Naive thymus-derived CD4-positive, alpha-beta T cell (primary cell): ENCODE measurements around the gene CCDC74A. TPM values are rescaled to one million over a fixed set of nuclear protein-coding genes. Genes with fewer than 3 reads are reported as not detected.
"Not testable (repeated sequence)": the region's sequence is repeated elsewhere in the genome, so short reads cannot be mapped to it uniquely, and the experiment has no call there.

ENCODE experiments used
- ATAC-seq: fragments of 150-1000 bp; cut with Tn5 transposase; 2 replicates; pipeline ENCODE4 v1.10.0; 2021; ENCODE audit warnings: mild to moderate bottlenecking, moderate library complexity
- CTCF ChIA-PET: fragments of 350-600 bp; sonication (Branson Sonifier 250); formaldehyde crosslinking; loops from one replicate; lab custom pipeline; 2021; ENCODE audit warnings: antibody characterized with exemption; lab: Charles Lee
- POLR2A ChIA-PET: fragments of 350-600 bp; sonication (Branson Sonifier 250); formaldehyde crosslinking; loops from one replicate; lab custom pipeline; 2021; ENCODE audit warnings: antibody characterized with exemption, inconsistent platforms; lab: Charles Lee
- DNase-seq, 9 donors: peaks; one replicate each; pipeline versions ENCODE4 v3.0.0 to v3.0.0-alpha.2; 2020 to 2022; ENCODE audit warnings: mixed read lengths in 1 of 9
- H3K27ac ChIP-seq: one replicate; pipeline ENCODE4 v1.7.0; 2013; ENCODE audit warnings: mild to moderate bottlenecking, low read depth, low read length, moderate library complexity
- H3K27me3 ChIP-seq, 2 donors: one replicate each; pipeline ENCODE4 v1.7.0; 2013; ENCODE audit warnings: low read length in 2 of 2, mild to moderate bottlenecking in 2 of 2, moderate library complexity in 2 of 2; ENCODE audit not compliant: control insufficient read depth in 2 of 2, insufficient read depth in 2 of 2
- H3K36me3 ChIP-seq, 3 experiments: 1 replicate in 2 of 3; 2 replicates in 1 of 3; pipeline ENCODE4 v1.7.0; 2013; ENCODE audit warnings: low read length in 3 of 3, mild to moderate bottlenecking in 3 of 3, moderate library complexity in 1 of 3; ENCODE audit not compliant: insufficient read depth in 3 of 3, control insufficient read depth in 2 of 3
- H3K4me1 ChIP-seq, 2 donors: one replicate each; pipeline ENCODE4 v1.7.0; 2013; ENCODE audit warnings: low read length in 2 of 2, mild to moderate bottlenecking in 2 of 2, moderate library complexity in 1 of 2; ENCODE audit not compliant: control insufficient read depth in 2 of 2, insufficient read depth in 2 of 2
- H3K4me3 ChIP-seq: 2 replicates; pipeline ENCODE4 v1.7.0; 2013; ENCODE audit warnings: mild to moderate bottlenecking, low read length
- H3K9me3 ChIP-seq, 3 experiments: 1 replicate in 2 of 3; 2 replicates in 1 of 3; pipeline ENCODE4 v1.7.0; 2013; ENCODE audit warnings: low read length in 3 of 3; ENCODE audit not compliant: control insufficient read depth in 2 of 3
- H3K27ac Mint-ChIP-seq, 9 donors: one replicate each; pipeline ENCODE4 v1.8.0; 2020 to 2022; ENCODE audit warnings: mixed read lengths in 9 of 9, mild to moderate bottlenecking in 8 of 9, moderate library complexity in 5 of 9, inconsistent platforms in 2 of 9
- H3K27me3 Mint-ChIP-seq, 5 donors: one replicate each; pipeline ENCODE4 v1.8.0; 2021 to 2022; ENCODE audit warnings: mixed read lengths in 5 of 5, mild to moderate bottlenecking in 1 of 5
- H3K36me3 Mint-ChIP-seq, 5 donors: one replicate each; pipeline ENCODE4 v1.8.0; 2020 to 2022; ENCODE audit warnings: mixed read lengths in 5 of 5, mild to moderate bottlenecking in 3 of 5, inconsistent platforms in 1 of 5
- H3K4me1 Mint-ChIP-seq, 7 donors: one replicate each; pipeline ENCODE4 v1.8.0; 2020 to 2022; ENCODE audit warnings: mixed read lengths in 7 of 7, mild to moderate bottlenecking in 3 of 7, inconsistent platforms in 1 of 7
- H3K4me3 Mint-ChIP-seq, 10 donors: one replicate each; pipeline ENCODE4 v1.8.0; 2020 to 2022; ENCODE audit warnings: mild to moderate bottlenecking in 10 of 10, mixed read lengths in 10 of 10, moderate library complexity in 6 of 10, inconsistent platforms in 2 of 10
- H3K9me3 Mint-ChIP-seq, 11 donors: one replicate each; pipeline ENCODE4 v1.8.0; 2020 to 2022; ENCODE audit warnings: mixed read lengths in 11 of 11, mild to moderate bottlenecking in 4 of 11, inconsistent platforms in 1 of 11, moderate library complexity in 1 of 11
- intact Hi-C, 2 donors: fragments of 100-400 bp; cut with micrococcal nuclease; formaldehyde crosslinking; loops; one replicate each; pipeline ENCODE4 v1.15.1; 2023
- polyA plus RNA-seq, 2 donors: library from polyadenylated mRNA; unstranded; fragments of 300-500 nt; fragmentation: Illumina TruSeq; gene quantifications; one replicate each; pipeline ENCODE4 v1.2.3, GENCODE V29; 2021
- total RNA-seq, 6 experiments: library from RNA in 5 of 6; stranded (reverse) in 5 of 6; gene quantifications; 1 replicate in 5 of 6; 2 replicates in 1 of 6; pipeline ENCODE4 v1.2.3 and lab custom pipeline; 2021 to 2026

Gene CCDC74A
- total and polyA plus RNA-seq, 7 experiments from 2014 or later = 0.38 to 2.4 (median 0.71) TPM; not detected in 3

DNA sequence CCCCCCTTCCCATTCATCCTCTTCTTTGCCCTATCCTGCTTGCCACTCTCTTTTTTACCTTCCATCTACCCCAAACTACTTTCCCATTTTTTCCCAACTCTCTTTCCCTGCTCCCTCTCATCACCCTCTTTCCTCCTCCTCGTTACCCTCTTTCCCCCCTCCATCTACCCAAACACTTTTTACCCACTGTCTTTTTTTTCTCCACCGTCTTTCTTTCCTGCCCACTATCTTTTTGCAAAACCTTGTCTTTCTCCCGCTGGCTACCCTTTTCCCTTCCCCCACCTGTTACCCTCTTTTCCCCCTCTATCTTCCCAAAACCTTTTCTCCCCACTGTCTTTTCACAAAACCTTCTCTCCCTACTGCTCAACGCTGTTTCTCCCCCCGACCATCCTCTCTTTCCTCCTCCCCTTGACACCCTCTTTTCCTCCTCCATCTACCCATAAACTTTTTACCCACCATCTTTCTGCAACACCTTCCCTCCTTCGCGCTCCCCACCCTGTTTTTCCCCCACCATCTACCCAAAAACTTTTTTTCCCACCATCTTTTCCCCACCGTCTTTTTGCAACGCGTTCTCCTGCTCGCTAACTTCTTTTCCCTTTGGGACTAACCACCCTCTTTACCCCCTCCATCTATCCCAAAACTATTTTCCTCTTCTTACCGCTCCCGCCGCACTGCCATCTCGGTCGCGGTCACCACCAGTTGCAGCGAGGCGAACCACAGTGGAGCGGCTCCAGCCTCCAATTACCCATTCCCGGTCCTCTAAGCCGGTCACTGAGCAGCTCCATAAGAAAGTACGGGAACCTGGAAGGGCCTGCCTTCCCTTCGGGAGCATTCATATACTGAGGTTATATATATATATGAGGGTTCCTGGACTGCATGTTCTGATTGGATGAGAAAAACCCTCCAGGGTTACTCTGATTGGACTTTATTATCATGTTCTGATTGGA, 15.0 kb downstream of the CCDC74A start:
- POLR2A ChIA-PET = no interaction called here
- Mint-ChIP-seq H3K27me3 (peaks cover 0 to 16% (median 7%) of the 10 kb centered on the region in 5 donors), H3K9me3 (peaks cover 0 to 6% (median 0%) of the 10 kb centered on the region in 11 donors), H3K36me3 (no peaks in the 10 kb centered on the region), H3K27ac (no peak overlapping the region), H3K4me3 (no peak overlapping the region), H3K4me1 (peaks cover 0 to 4% (median 0%) of the 10 kb centered on the region in 7 donors)
- Histone ChIP-seq H3K27ac (no peak overlapping the region), H3K4me3 (no peak overlapping the region), H3K27me3 (no peaks in the 10 kb centered on the region), H3K36me3 (no peaks in the 10 kb centered on the region), H3K4me1 (no peaks in the 10 kb centered on the region), H3K9me3 (no peaks in the 10 kb centered on the region)
- intact Hi-C loops = loop anchor here in 1 of 2 donors (10.0 kb wide), 1 partner anchor 128 kb away; no protein-coding TSS in a partner anchor
- DNase-seq = no peak
- CTCF ChIA-PET = no interaction called here
- no peak for ATAC-seq

DNA sequence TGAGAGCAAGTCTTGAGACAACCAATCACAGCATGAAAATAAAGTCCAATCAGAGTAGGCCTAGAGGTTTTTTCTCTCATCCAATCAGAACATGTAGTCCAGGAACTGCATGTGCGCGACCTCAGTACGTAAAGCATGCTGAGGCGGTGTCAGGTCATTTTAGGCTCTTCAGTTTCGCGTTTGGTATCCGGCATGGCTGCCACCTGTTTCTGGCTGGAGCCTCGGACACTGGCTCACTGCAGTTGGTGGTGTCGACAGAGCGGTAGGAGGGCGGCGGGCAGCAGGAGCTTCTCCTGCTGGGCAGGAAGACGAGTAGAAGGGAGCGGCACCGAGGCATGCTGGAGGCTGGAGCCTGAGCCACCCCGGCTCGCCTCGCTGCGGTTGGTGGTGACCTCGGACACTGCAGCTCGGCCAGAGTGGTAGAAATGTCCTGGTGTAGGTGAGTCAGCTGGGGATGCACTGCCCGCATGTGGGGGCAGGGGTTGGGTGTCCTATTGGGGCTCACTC, 15.8 kb downstream of the CCDC74A start:
- Mint-ChIP-seq H3K27ac (no peak overlapping the region), H3K9me3 (peaks cover 0 to 6% (median 0%) of the 10 kb centered on the region in 11 donors), H3K4me3 (no peak overlapping the region), H3K4me1 (peaks cover 0 to 2% (median 0%) of the 10 kb centered on the region in 7 donors), H3K27me3 (peaks cover 0 to 17% (median 7%) of the 10 kb centered on the region in 5 donors), H3K36me3 (no peaks in the 10 kb centered on the region)
- POLR2A ChIA-PET = no interaction called here
- intact Hi-C loops = loop anchor here in 1 of 2 donors (10.0 kb wide), 1 partner anchor 129 kb away; no protein-coding TSS in a partner anchor
- no peaks in the 10 kb centered on the region for H3K27me3 ChIP-seq
- CTCF ChIA-PET = no interaction called here
- H3K4me1 ChIP-seq = no peaks in the 10 kb centered on the region
- H3K9me3 ChIP-seq = no peaks in the 10 kb centered on the region
- H3K27ac ChIP-seq = no peak overlapping the region
- DNase-seq = no peak
- no peak for ATAC-seq
- H3K4me3 ChIP-seq = no peak overlapping the region
- no peaks in the 10 kb centered on the region for H3K36me3 ChIP-seq

DNA sequence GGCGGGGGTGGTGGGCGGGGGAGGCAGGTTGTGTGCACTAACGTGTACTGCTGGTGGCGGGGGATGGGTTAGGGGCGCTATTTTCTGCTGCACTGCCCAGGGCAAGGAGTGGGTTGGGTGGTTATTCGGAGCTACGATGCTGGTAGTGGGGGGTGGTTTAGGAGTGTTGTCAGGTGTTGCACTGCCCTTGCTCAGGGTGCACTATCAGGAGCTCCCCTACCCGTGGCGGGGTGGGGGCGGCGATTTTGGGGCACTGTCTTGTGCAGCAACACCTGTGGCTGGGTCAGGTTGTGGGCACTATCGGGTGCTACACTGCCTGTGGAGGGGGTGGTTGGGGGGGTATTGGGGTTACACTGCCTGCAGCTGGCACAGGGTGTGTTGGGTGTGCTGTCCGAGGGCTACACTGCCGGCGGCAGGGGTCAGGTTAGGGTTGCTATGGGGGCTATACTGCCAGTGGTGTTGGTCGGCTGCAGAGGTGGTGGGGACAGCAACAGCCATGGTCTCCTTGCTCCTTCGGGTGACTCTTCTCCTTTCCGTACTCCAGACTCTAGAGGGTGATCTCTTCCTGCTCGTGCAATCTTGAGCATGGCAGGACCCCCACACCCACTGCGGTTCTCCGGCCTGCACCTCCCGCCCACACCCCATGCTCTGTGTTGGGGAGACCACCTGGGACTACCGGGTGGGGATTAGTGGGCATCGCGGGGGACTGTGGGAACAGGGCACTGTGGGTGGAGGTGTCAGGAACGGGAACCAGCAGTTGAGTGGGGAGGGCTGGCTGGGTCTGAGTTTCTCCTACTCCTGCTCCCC, 16.5 kb downstream of the CCDC74A start:
- H3K4me1 Mint-ChIP-seq, CTCF ChIA-PET, H3K36me3 ChIP-seq, H3K27ac Mint-ChIP-seq, DNase-seq, H3K4me3 Mint-ChIP-seq, H3K4me1 ChIP-seq, H3K9me3 Mint-ChIP-seq, H3K9me3 ChIP-seq, H3K4me3 ChIP-seq, ATAC-seq, H3K27ac ChIP-seq, H3K27me3 ChIP-seq, H3K36me3 Mint-ChIP-seq, POLR2A ChIA-PET: not testable (repeated sequence)
- intact Hi-C loops = loop anchor here in 1 of 2 donors (10.0 kb wide), 1 partner anchor 129 kb away; no protein-coding TSS in a partner anchor
- H3K27me3 Mint-ChIP-seq = peaks cover 0 to 19% (median 7%) of the 10 kb centered on the region in 5 donors

DNA sequence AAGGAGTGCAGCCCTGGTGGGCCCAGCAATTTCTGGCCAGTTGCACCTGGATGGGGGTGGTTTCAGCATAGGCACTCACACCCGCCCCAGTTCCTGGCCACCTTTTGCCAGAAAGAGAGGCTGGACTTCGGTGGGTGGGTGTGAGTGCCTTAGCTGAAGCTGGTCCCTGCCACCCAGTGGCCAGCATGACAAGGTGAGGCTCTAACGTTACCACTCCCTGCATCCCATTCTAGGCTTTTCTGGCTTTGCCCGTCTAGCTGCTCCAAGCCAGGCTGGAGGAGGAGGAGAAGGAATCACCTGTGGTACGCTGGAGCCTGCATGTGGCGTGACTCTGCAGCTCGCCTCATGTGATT, 17.1 kb downstream of the CCDC74A start:
- H3K36me3 ChIP-seq, ATAC-seq, POLR2A ChIA-PET, H3K4me3 Mint-ChIP-seq, H3K27ac Mint-ChIP-seq, H3K9me3 ChIP-seq, H3K4me1 ChIP-seq, CTCF ChIA-PET, H3K27ac ChIP-seq, H3K27me3 ChIP-seq, DNase-seq, H3K36me3 Mint-ChIP-seq, H3K4me1 Mint-ChIP-seq, H3K4me3 ChIP-seq, H3K9me3 Mint-ChIP-seq: not testable (repeated sequence)
- intact Hi-C loops = loop anchor here in 1 of 2 donors (10.0 kb wide), 1 partner anchor 130 kb away; no protein-coding TSS in a partner anchor
- H3K27me3 Mint-ChIP-seq = peaks cover 0 to 20% (median 10%) of the 10 kb centered on the region in 5 donors

DNA sequence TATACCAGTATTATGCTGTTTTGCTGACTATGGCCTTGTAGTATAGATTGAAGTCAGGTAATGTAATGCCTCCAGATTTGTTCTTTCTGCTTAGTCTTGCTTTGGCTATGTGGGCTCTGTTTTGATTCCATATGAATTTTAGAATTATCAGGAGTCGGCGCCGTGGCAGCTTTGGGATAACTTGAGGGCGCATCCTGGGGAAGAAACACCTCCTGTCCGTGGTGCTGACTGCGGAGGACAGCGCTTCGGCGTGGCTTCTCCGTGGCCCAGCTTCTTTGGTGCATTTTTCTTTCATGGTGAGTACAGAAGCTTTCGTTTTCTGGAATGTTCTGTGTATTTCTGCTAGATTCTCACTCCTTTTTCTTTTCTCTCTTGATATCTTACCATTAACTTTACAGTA, 25.2 kb downstream of the CCDC74A start:
- Histone ChIP-seq H3K9me3 (no peaks in the 10 kb centered on the region), H3K4me1 (no peaks in the 10 kb centered on the region), H3K27me3 (no peaks in the 10 kb centered on the region), H3K36me3 (no peaks in the 10 kb centered on the region), H3K4me3 (no peak overlapping the region), H3K27ac (no peak overlapping the region)
- intact Hi-C loops = no loop called here
- Mint-ChIP-seq H3K27me3 (peaks cover 26 to 48% (median 33%) of the 10 kb centered on the region in 5 donors), H3K36me3 (no peaks in the 10 kb centered on the region), H3K27ac (no peak overlapping the region), H3K4me3 (no peak overlapping the region), H3K4me1 (no peaks in the 10 kb centered on the region), H3K9me3 (no peaks in the 10 kb centered on the region)
- DNase-seq = no peak
- no peak for ATAC-seq
- POLR2A ChIA-PET = no interaction called here
- CTCF ChIA-PET = no interaction called here

DNA sequence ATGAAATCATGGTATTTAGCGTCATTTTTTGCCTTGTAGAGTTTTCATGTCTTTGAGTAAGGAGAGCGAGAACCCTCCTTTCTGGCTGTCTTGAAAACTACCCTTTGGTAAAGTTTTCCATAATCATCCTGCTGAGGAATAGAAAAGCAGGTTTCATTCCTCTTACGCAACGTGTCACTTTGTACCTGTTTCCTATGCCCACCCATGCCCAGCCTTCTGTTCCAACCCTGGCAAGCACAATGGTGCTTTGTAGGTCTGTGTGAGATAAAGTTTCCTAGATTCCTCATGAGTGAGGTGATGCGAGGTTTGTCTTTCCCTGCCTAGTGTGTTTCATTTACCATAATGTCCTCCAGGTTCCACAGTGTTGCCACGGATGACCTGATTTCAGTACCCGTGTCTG, 29.3 kb downstream of the CCDC74A start:
- DNase-seq = no peak
- no peaks in the 10 kb centered on the region for H3K36me3 Mint-ChIP-seq
- Histone ChIP-seq H3K27me3 (no peaks in the 10 kb centered on the region), H3K36me3 (no peaks in the 10 kb centered on the region), H3K27ac (no peak overlapping the region), H3K4me1 (no peaks in the 10 kb centered on the region), H3K9me3 (no peaks in the 10 kb centered on the region), H3K4me3 (no peak overlapping the region)
- intact Hi-C loops = no loop called here
- no peak for ATAC-seq
- H3K4me3 Mint-ChIP-seq = no peak overlapping the region
- peaks cover 0 to 1% (median 0%) of the 10 kb centered on the region in 11 donors for H3K9me3 Mint-ChIP-seq
- CTCF ChIA-PET = no interaction called here
- POLR2A ChIA-PET = no interaction called here
- no peaks in the 10 kb centered on the region for H3K4me1 Mint-ChIP-seq
- H3K27ac Mint-ChIP-seq = no peak overlapping the region
- H3K27me3 Mint-ChIP-seq = peaks cover 29 to 53% (median 36%) of the 10 kb centered on the region in 5 donors
